Omental fat pad (tissue), 4 donors: Measurements from ENCODE around the gene CEP135. TPM values are rescaled to one million over a fixed set of nuclear protein-coding genes. Genes with fewer than 3 reads are reported as not detected.

Experiments
- ATAC-seq: fragments of 150-250 bp; one replicate; pipeline ENCODE4 v1.9.1; 2016; ENCODE audit warnings: mild to moderate bottlenecking, moderate library complexity; ENCODE audit not compliant: low FRiP score
- DNase-seq: peaks from one replicate; pipeline ENCODE4 v3.0.0-alpha.2; 2019; ENCODE audit warnings: low spot score
- total RNA-seq, 4 donors: library from RNA; depleted of rRNA; stranded (reverse); fragments of >200 nt; gene quantifications; one replicate each; pipeline ENCODE4 v1.1.0, GENCODE V29; 2016
- TF ChIP-seq, protein P1 (sequence below), 3 donors: fragments of 450-650 bp; IDR thresholded peaks; one replicate each; pipeline ENCODE4 v1.5.1; 2016 to 2017; ENCODE audit warnings: antibody characterized with exemption in 3 of 3, mild to moderate bottlenecking in 3 of 3, moderate library complexity in 2 of 3

The CEP135 gene, protein sequence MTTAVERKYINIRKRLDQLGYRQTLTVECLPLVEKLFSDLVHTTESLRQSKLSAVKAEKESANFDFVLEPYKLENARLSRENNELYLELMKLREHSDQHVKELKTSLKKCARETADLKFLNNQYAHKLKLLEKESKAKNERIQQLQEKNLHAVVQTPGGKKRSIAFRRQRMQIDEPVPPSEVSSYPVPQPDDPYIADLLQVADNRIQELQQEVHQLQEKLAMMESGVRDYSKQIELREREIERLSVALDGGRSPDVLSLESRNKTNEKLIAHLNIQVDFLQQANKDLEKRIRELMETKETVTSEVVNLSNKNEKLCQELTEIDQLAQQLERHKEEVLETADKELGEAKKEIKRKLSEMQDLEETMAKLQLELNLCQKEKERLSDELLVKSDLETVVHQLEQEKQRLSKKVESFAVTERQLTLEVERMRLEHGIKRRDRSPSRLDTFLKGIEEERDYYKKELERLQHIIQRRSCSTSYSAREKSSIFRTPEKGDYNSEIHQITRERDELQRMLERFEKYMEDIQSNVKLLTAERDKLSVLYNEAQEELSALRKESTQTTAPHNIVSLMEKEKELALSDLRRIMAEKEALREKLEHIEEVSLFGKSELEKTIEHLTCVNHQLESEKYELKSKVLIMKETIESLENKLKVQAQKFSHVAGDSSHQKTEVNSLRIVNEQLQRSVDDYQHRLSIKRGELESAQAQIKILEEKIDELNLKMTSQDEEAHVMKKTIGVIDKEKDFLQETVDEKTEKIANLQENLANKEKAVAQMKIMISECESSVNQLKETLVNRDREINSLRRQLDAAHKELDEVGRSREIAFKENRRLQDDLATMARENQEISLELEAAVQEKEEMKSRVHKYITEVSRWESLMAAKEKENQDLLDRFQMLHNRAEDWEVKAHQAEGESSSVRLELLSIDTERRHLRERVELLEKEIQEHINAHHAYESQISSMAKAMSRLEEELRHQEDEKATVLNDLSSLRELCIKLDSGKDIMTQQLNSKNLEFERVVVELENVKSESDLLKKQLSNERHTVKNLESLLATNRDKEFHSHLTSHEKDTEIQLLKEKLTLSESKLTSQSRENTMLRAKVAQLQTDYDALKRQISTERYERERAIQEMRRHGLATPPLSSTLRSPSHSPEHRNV
- 10 to 100 TPM in 1 of 4 donors, 1 to 10 TPM in 3; 5.1 to 12.9 (median 8.1) TPM for total RNA-seq

GRCh38 chr4:55948726-55949481 is at the start of gene CEP135:
Gene CEP135 (plus strand): TSS chr4:55948945. CDS start chr4:55952131, 3,186 bp downstream.
- ATAC-seq (peak; percentile 93), DNase-seq (peak; percentile 67)
- TF ChIP-seq, protein P1, sequence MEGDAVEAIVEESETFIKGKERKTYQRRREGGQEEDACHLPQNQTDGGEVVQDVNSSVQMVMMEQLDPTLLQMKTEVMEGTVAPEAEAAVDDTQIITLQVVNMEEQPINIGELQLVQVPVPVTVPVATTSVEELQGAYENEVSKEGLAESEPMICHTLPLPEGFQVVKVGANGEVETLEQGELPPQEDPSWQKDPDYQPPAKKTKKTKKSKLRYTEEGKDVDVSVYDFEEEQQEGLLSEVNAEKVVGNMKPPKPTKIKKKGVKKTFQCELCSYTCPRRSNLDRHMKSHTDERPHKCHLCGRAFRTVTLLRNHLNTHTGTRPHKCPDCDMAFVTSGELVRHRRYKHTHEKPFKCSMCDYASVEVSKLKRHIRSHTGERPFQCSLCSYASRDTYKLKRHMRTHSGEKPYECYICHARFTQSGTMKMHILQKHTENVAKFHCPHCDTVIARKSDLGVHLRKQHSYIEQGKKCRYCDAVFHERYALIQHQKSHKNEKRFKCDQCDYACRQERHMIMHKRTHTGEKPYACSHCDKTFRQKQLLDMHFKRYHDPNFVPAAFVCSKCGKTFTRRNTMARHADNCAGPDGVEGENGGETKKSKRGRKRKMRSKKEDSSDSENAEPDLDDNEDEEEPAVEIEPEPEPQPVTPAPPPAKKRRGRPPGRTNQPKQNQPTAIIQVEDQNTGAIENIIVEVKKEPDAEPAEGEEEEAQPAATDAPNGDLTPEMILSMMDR (IDR thresholded peaks at IDR 0.05): peak in 1 of 3 donors; percentile 94

GRCh38 chr4:55902677-55903076 is 46.1 kb upstream of the CEP135 start:
- TF ChIP-seq, protein P1 (IDR thresholded peaks at IDR 0.05): no peak
- DNase-seq (no peak), ATAC-seq (no peak)

DNA sequence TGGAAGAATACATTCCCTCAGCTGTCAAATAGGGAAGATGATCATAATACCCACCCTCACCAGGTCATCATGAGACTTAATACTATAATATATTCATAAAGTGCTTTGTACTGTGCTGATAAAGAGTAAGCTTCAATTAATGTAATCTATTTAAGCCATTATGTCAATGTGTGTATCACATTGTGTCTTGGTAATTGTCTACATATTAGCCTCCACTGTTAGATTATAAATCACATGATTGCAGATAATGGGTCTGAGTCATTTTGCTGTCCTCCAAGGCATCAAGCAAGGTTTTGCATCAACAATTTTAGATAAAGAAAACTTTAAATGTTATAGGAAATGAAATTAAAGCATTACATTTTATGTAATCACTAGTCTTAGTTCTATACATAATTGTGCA is 45.2 kb upstream of the CEP135 start:
- TF ChIP-seq, protein P1 (IDR thresholded peaks at IDR 0.05): no peak
- DNase-seq (no peak), ATAC-seq (no peak)

GRCh38 chr4:55904576-55904975 is 44.2 kb upstream of the CEP135 start:
- TF ChIP-seq, protein P1 (IDR thresholded peaks at IDR 0.05): no peak
- ATAC-seq (no peak), DNase-seq (no peak)

GRCh38 chr4:55906323-55906722 is 42.4 kb upstream of the CEP135 start:
- ATAC-seq: no peak
- DNase-seq: no peak
- TF ChIP-seq, protein P1 (IDR thresholded peaks at IDR 0.05): no peak

GRCh38 chr4:55906989-55907388 is 41.8 kb upstream of the CEP135 start:
- DNase-seq (no peak), ATAC-seq (no peak)
- TF ChIP-seq, protein P1 (IDR thresholded peaks at IDR 0.05): no peak
